ENCODE results near the gene LOXL3.
A peak's percentile ranks its signal among the peaks of the same experiment; 100 is the strongest.
"Not testable (repeated sequence)": the region's sequence is repeated elsewhere in the genome, so short reads cannot be mapped to it uniquely, and the experiment has no call there.

Gene LOXL3

GRCh38 chr2:74572178-74572925 lies 18.6 kb upstream of the LOXL3 start:
- DNase-seq (ENCODE audit: low spot score), result no peak

GRCh38 chr2:74571058-74571457 lies 17.3 kb upstream of the LOXL3 start:
- DNase-seq (ENCODE audit: low spot score), result no peak

- DNase-seq (ENCODE audit: low spot score), result no peak
These were observed 15.9 kb upstream of the LOXL3 start for GRCh38 chr2:74569686-74570085.

- no peak for DNase-seq (ENCODE audit: low spot score)
These were observed 14.1 kb upstream of the LOXL3 start for GRCh38 chr2:74567881-74568280.

GRCh38 chr2:74566754-74567085 lies 13.0 kb upstream of the LOXL3 start:
- DNase-seq (ENCODE audit: low spot score), result no peak

- no peak for DNase-seq (ENCODE audit: low spot score)
These were observed 12.5 kb upstream of the LOXL3 start for GRCh38 chr2:74566076-74566753.

- DNase-seq (ENCODE audit: low spot score), result no peak
These were observed 10.5 kb upstream of the LOXL3 start for GRCh38 chr2:74564222-74564621.

- DNase-seq (ENCODE audit: low spot score), result no peak
These were observed 8.5 kb upstream of the LOXL3 start for GRCh38 chr2:74562126-74562775.

GRCh38 chr2:74561022-74561421 lies 7.3 kb upstream of the LOXL3 start:
- DNase-seq (ENCODE audit: low spot score), result not testable (repeated sequence)

- no peak for DNase-seq (ENCODE audit: low spot score)
These were observed 6.8 kb upstream of the LOXL3 start for GRCh38 chr2:74560591-74560990.

GRCh38 chr2:74559912-74560311 lies 6.2 kb upstream of the LOXL3 start:
- no peak for DNase-seq (ENCODE audit: low spot score)

- no peak for DNase-seq (ENCODE audit: low spot score)
These were observed 4.8 kb upstream of the LOXL3 start for GRCh38 chr2:74558284-74559230.

- no peak for DNase-seq (ENCODE audit: low spot score)
These were observed 3.2 kb upstream of the LOXL3 start for GRCh38 chr2:74556831-74557370.

GRCh38 chr2:74556159-74556558 lies 2.4 kb upstream of the LOXL3 start:
- DNase-seq (ENCODE audit: low spot score), result no peak

GRCh38 chr2:74555610-74556103 lies 1.9 kb upstream of the LOXL3 start:
- no peak for DNase-seq (ENCODE audit: low spot score)

GRCh38 chr2:74554820-74555531 lies 1.2 kb upstream of the LOXL3 start:
- peak; percentile 34 for DNase-seq (ENCODE audit: low spot score)

- no peak for DNase-seq (ENCODE audit: low spot score)
These were observed 579 bp downstream of the LOXL3 start for GRCh38 chr2:74552914-74553811.

GRCh38 chr2:74551942-74552913 lies 1.5 kb downstream of the LOXL3 start:
- DNase-seq (ENCODE audit: low spot score), result no peak

- DNase-seq (ENCODE audit: low spot score), result no peak
These were observed 2.2 kb downstream of the LOXL3 start for GRCh38 chr2:74551530-74551929.
